ENCODE measurements around the gene NCOA4. TPM values are rescaled to one million over a fixed set of nuclear protein-coding genes. Genes with fewer than 3 reads are reported as not detected.
A peak's percentile ranks its signal among the peaks of the same experiment; 100 is the strongest.
"Not testable (repeated sequence)": the region's sequence is repeated elsewhere in the genome, so short reads cannot be mapped to it uniquely, and the experiment has no call there.

The NCOA4 gene
- polyA plus RNA-seq, 1 donor = 159 TPM

DNA sequence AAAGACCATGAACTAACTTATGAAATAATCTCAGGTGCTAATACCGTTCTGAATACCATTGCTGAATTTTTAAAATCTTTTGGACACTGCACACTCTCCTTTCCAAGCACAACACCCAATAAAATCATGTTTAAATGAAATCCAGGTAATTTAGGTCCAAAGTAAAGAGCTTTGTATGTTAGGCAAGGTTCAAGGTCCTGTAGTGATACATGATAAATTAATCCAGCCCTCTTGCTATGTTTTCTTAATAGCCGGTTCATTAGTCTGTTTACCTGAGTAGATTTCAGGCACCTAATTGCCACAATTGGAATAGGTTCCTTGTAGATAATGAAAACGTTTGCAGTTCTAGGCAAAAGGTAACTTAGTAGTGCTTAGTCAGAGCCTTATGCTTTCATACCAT is 44.8 kb downstream of the NCOA4 start:
- not testable (repeated sequence) for H3K4me1 ChIP-seq (ENCODE audit: control insufficient read depth, insufficient read depth, low read length); H3K27ac ChIP-seq (ENCODE audit: low read length); H3K27me3 ChIP-seq (ENCODE audit: control insufficient read depth, insufficient read depth, low read length); H3K9me3 ChIP-seq (ENCODE audit: control insufficient read depth, low read depth, low read length); H3K36me3 ChIP-seq (ENCODE audit: control insufficient read depth, insufficient read depth, low read length); H3K4me3 ChIP-seq (ENCODE audit: low read length)
- WGBS (ENCODE audit: insufficient coverage, low lambda C conversion rate) = no CpG with 5 or more reads among the region's 3 CpGs
- peak in 1 of 2 donors; percentile 28 for DNase-seq

GRCh38 chr10:45984473-45984872 is 46.0 kb downstream of the NCOA4 start:
- no CpG with 5 or more reads among the region's 2 CpGs for WGBS (ENCODE audit: insufficient coverage, low lambda C conversion rate)
- H3K27ac ChIP-seq (ENCODE audit: low read length) = not testable (repeated sequence)

GRCh38 chr10:45983538-45984186 is 46.8 kb downstream of the NCOA4 start:
- not testable (repeated sequence) for H3K9me3 ChIP-seq (ENCODE audit: control insufficient read depth, low read depth, low read length); H3K4me3 ChIP-seq (ENCODE audit: low read length); H3K36me3 ChIP-seq (ENCODE audit: control insufficient read depth, insufficient read depth, low read length); H3K27me3 ChIP-seq (ENCODE audit: control insufficient read depth, insufficient read depth, low read length); H3K27ac ChIP-seq (ENCODE audit: low read length); H3K4me1 ChIP-seq (ENCODE audit: control insufficient read depth, insufficient read depth, low read length)
- DNase-seq = peak in 1 of 2 donors; percentile 29
- WGBS (ENCODE audit: insufficient coverage, low lambda C conversion rate) = no CpG with 5 or more reads among the region's 6 CpGs

More at GRCh38 chr10:45984473-45984872, 46.0 kb downstream of the NCOA4 start:
- H3K4me1 ChIP-seq (ENCODE audit: control insufficient read depth, insufficient read depth, low read length); H3K9me3 ChIP-seq (ENCODE audit: control insufficient read depth, low read depth, low read length); DNase-seq; H3K27me3 ChIP-seq (ENCODE audit: control insufficient read depth, insufficient read depth, low read length); H3K36me3 ChIP-seq (ENCODE audit: control insufficient read depth, insufficient read depth, low read length); H3K4me3 ChIP-seq (ENCODE audit: low read length): not testable (repeated sequence)

GRCh38 chr10:45981367-45981766 is 49.1 kb downstream of the NCOA4 start:
- H3K4me3 ChIP-seq (ENCODE audit: low read length); H3K27me3 ChIP-seq (ENCODE audit: control insufficient read depth, insufficient read depth, low read length); H3K27ac ChIP-seq (ENCODE audit: low read length); H3K9me3 ChIP-seq (ENCODE audit: control insufficient read depth, low read depth, low read length); H3K4me1 ChIP-seq (ENCODE audit: control insufficient read depth, insufficient read depth, low read length); H3K36me3 ChIP-seq (ENCODE audit: control insufficient read depth, insufficient read depth, low read length); DNase-seq: not testable (repeated sequence)
- WGBS (ENCODE audit: insufficient coverage, low lambda C conversion rate) = no CpG with 5 or more reads among the region's 1 CpG

- not testable (repeated sequence) for DNase-seq; H3K4me3 ChIP-seq (ENCODE audit: low read length); H3K27ac ChIP-seq (ENCODE audit: low read length); H3K9me3 ChIP-seq (ENCODE audit: control insufficient read depth, low read depth, low read length); H3K27me3 ChIP-seq (ENCODE audit: control insufficient read depth, insufficient read depth, low read length); H3K36me3 ChIP-seq (ENCODE audit: control insufficient read depth, insufficient read depth, low read length); H3K4me1 ChIP-seq (ENCODE audit: control insufficient read depth, insufficient read depth, low read length)
- WGBS (ENCODE audit: insufficient coverage, low lambda C conversion rate) = no CpG with 5 or more reads among the region's 2 CpGs
Observed at GRCh38 chr10:45978554-45978953, 51.9 kb downstream of the NCOA4 start.

DNA sequence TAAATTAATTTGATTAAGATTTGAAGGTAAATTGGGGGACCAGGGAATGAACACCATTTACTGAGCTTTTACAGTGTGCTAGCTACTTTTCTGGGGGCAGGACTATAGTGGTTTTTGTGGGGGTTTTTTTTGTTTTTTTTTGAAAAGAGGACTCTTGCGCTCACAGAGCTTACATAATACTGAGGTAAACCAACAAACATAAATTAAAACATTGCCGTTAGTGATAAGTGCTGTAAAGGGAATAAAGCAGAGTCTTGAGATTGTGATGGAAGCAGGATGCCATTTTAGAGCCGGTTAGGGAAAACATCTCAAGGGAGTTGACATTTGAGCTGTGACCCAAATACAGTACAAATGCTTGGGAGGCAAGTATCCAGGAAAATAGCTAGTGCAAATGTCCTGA is 56.4 kb downstream of the NCOA4 start:
- not testable (repeated sequence) for H3K4me1 ChIP-seq (ENCODE audit: control insufficient read depth, insufficient read depth, low read length); H3K4me3 ChIP-seq (ENCODE audit: low read length); DNase-seq; H3K36me3 ChIP-seq (ENCODE audit: control insufficient read depth, insufficient read depth, low read length); H3K27ac ChIP-seq (ENCODE audit: low read length); H3K9me3 ChIP-seq (ENCODE audit: control insufficient read depth, low read depth, low read length); H3K27me3 ChIP-seq (ENCODE audit: control insufficient read depth, insufficient read depth, low read length)
- WGBS (ENCODE audit: insufficient coverage, low lambda C conversion rate) = no CpG with 5 or more reads among the region's 3 CpGs

DNA sequence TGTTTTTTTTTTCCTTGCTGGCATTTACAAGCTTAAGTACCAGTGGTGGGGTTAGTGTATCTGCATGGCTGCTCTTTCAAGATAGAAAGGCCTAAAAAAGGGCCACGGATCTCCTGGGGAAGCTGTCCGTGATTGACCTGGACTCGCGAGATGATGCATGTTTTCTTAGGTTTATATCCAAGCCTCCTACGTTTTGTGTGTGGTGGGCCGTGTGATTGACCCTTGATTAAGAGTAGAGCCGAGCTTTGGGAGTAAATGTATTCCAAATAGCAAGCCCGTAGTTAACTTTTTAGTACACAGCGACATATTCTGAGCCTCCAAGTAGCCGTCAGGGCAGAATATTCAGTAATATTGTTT is 57.6 kb downstream of the NCOA4 start:
- H3K9me3 ChIP-seq (ENCODE audit: control insufficient read depth, low read depth, low read length); H3K36me3 ChIP-seq (ENCODE audit: control insufficient read depth, insufficient read depth, low read length); H3K27ac ChIP-seq (ENCODE audit: low read length): not testable (repeated sequence)

GRCh38 chr10:45972106-45972812 is 58.2 kb downstream of the NCOA4 start, which contains the start of gene TIMM23:
TIMM23 (plus strand) TSS chr10:45972489; CDS start chr10:45972625, 136 bp downstream.
- H3K27ac ChIP-seq (ENCODE audit: low read length) = peak within 1 kb of the TSS; percentile 53
- H3K9me3 ChIP-seq (ENCODE audit: control insufficient read depth, low read depth, low read length); H3K27me3 ChIP-seq (ENCODE audit: control insufficient read depth, insufficient read depth, low read length); H3K36me3 ChIP-seq (ENCODE audit: control insufficient read depth, insufficient read depth, low read length); H3K4me1 ChIP-seq (ENCODE audit: control insufficient read depth, insufficient read depth, low read length): not testable (repeated sequence)
- H3K4me3 ChIP-seq (ENCODE audit: low read length) = peak within 1 kb of the TSS; percentile 64
- WGBS (ENCODE audit: insufficient coverage, low lambda C conversion rate) = no CpG with 5 or more reads among the region's 60 CpGs
- DNase-seq = peak; percentile 76 to 85

More for the DNA sequence above, 57.6 kb downstream of the NCOA4 start:
- WGBS (ENCODE audit: insufficient coverage, low lambda C conversion rate) = no CpG with 5 or more reads among the region's 10 CpGs
- H3K4me3 ChIP-seq (ENCODE audit: low read length) = peak overlapping the region; percentile 64
- not testable (repeated sequence) for H3K27me3 ChIP-seq (ENCODE audit: control insufficient read depth, insufficient read depth, low read length); DNase-seq; H3K4me1 ChIP-seq (ENCODE audit: control insufficient read depth, insufficient read depth, low read length)

GRCh38 chr10:45971742-45972105 is 58.7 kb downstream of the NCOA4 start:
- WGBS (ENCODE audit: insufficient coverage, low lambda C conversion rate) = no CpG with 5 or more reads among the region's 25 CpGs
- peak in 1 of 2 donors; percentile 29 for DNase-seq
- Histone ChIP-seq H3K27ac (ENCODE audit: low read length) (peak overlapping the region; percentile 53), H3K4me3 (ENCODE audit: low read length) (peak overlapping the region; percentile 64)
- not testable (repeated sequence) for H3K36me3 ChIP-seq (ENCODE audit: control insufficient read depth, insufficient read depth, low read length); H3K9me3 ChIP-seq (ENCODE audit: control insufficient read depth, low read depth, low read length); H3K27me3 ChIP-seq (ENCODE audit: control insufficient read depth, insufficient read depth, low read length); H3K4me1 ChIP-seq (ENCODE audit: control insufficient read depth, insufficient read depth, low read length)

- 0% methylated on average over 1 of the region's 14 CpGs for WGBS (ENCODE audit: insufficient coverage, low lambda C conversion rate)
- H3K27ac ChIP-seq (ENCODE audit: low read length); DNase-seq: not testable (repeated sequence)
Observed at GRCh38 chr10:45971019-45971418, 59.4 kb downstream of the NCOA4 start.

More at GRCh38 chr10:45971019-45971418, 59.4 kb downstream of the NCOA4 start:
- H3K9me3 ChIP-seq (ENCODE audit: control insufficient read depth, low read depth, low read length); H3K4me1 ChIP-seq (ENCODE audit: control insufficient read depth, insufficient read depth, low read length); H3K36me3 ChIP-seq (ENCODE audit: control insufficient read depth, insufficient read depth, low read length); H3K27me3 ChIP-seq (ENCODE audit: control insufficient read depth, insufficient read depth, low read length): not testable (repeated sequence)
- peak overlapping the region; percentile 64 for H3K4me3 ChIP-seq (ENCODE audit: low read length)
